HepG2 (cell line): ENCODE data around the gene TXLNA. TPM values are rescaled to one million over a fixed set of nuclear protein-coding genes. Genes with fewer than 3 reads are reported as not detected.

ENCODE experiments used
- AHR ChIP-seq: IDR thresholded peaks from 2 replicates; pipeline ENCODE4 v1.6.1; 2018; ENCODE audit warnings: missing genetic modification reagents, missing compliant biosample characterization
- BCLAF1 ChIP-seq: fragments of 450-650 bp; IDR thresholded peaks from 2 replicates; pipeline ENCODE4 v1.6.1; 2017; ENCODE audit warnings: mild to moderate bottlenecking
- FOXA3 ChIP-seq: IDR thresholded peaks from 2 replicates; pipeline ENCODE4 v1.6.1; 2016; ENCODE audit warnings: missing genetic modification reagents, missing compliant biosample characterization
- HNRNPLL ChIP-seq: fragments of 200-400 bp; formaldehyde crosslinking; IDR thresholded peaks from 2 replicates; pipeline ENCODE4 v1.6.1; 2017; ENCODE audit warnings: mild to moderate bottlenecking, low read depth, low read length; ENCODE audit not compliant: poor library complexity, severe bottlenecking
- HOMEZ ChIP-seq: IDR thresholded peaks from 2 replicates; pipeline ENCODE4 v1.6.1; 2016; ENCODE audit warnings: low read depth
- HOXA7 ChIP-seq: sonication (generic); formaldehyde crosslinking; IDR thresholded peaks from 2 replicates; pipeline ENCODE4 v1.8.1; 2022; ENCODE audit warnings: mild to moderate bottlenecking, missing genetic modification reagents, moderate library complexity
- MED1 ChIP-seq: sonication (generic); formaldehyde crosslinking; IDR thresholded peaks from 2 replicates; pipeline ENCODE4 v1.4.0; 2020; ENCODE audit warnings: missing genetic modification reagents
- NCOA2 ChIP-seq: sonication (generic); formaldehyde crosslinking; IDR thresholded peaks from 2 replicates; pipeline ENCODE4 v1.8.0; 2022; ENCODE audit warnings: inconsistent platforms
- NFYB ChIP-seq: sonication (generic); formaldehyde crosslinking; IDR thresholded peaks from 2 replicates; pipeline ENCODE4 v1.4.0; 2020; ENCODE audit warnings: missing genetic modification reagents
- POLR2G ChIP-seq: fragments of 200-400 bp; formaldehyde crosslinking; IDR thresholded peaks from 2 replicates; pipeline ENCODE4 v1.6.1; 2018; ENCODE audit warnings: mild to moderate bottlenecking, low read depth, low read length, moderate library complexity
- STAG1 ChIP-seq: sonication (generic); formaldehyde crosslinking; IDR thresholded peaks from 2 replicates; pipeline ENCODE4 v1.4.0; 2020; ENCODE audit warnings: missing genetic modification reagents
- ZHX2 ChIP-seq, 2 experiments: sonication (generic) in 1 of 2; formaldehyde crosslinking in 1 of 2; IDR thresholded peaks; 2 replicates each; pipeline versions ENCODE4 v1.6.1 to v1.9.0; 2014 to 2022; ENCODE audit warnings: antibody characterized with exemption in 1 of 2, borderline replicate concordance in 1 of 2, inconsistent platforms in 1 of 2, low read depth in 1 of 2, missing genetic modification reagents in 1 of 2
- ZNF281 ChIP-seq: sonication (generic); formaldehyde crosslinking; IDR thresholded peaks from 2 replicates; pipeline ENCODE4 v1.4.0; 2020; ENCODE audit warnings: missing genetic modification reagents, borderline replicate concordance
- ZNF350 ChIP-seq: sonication (generic); formaldehyde crosslinking; IDR thresholded peaks from 2 replicates; pipeline ENCODE4 v1.4.0; 2020; ENCODE audit warnings: mild to moderate bottlenecking, low read depth, missing genetic modification reagents, borderline replicate concordance
- polyA plus RNA-seq, 8 experiments: library from polyadenylated mRNA; depleted of rRNA in 3 of 8; stranded (reverse) in 7 of 8; unstranded in 1 of 8; fragments of >200 nt; fragmentation: Illumina TruSeq in 4 of 8; extraction: Trizol in 4 of 8; gene quantifications; 2 replicates each; pipeline versions ENCODE4 v1.2.1 to v1.2.3, GENCODE V29; 2011 to 2016; ENCODE audit warnings: low read depth in 4 of 8, missing spikeins in 1 of 8, mixed read lengths in 1 of 8; ENCODE audit not compliant: insufficient read depth in 1 of 8
- total RNA-seq, 5 experiments: library from RNA; depleted of rRNA; stranded (reverse); fragments of >200 nt; fragmentation: Illumina TruSeq; extraction: Trizol; gene quantifications; 2 replicates each; pipeline ENCODE4 v1.2.3, GENCODE V29; 2016; ENCODE audit warnings: low read depth in 1 of 5

TXLNA gene
- total and polyA plus RNA-seq, 2 of the 13 experiments (the other 11 are each of a cell fraction or from before 2014, with no cell fraction given) = 29.6 to 67.8 TPM

GRCh38 chr1:32205401-32206370 lies 26.2 kb downstream of the TXLNA start, which contains the start of gene IQCC (continued):
- 0 out of 2 replicates have a peak, but pooled peaks have one; percentile 11 for TF ChIP-seq ZNF281
- no peak for TF ChIP-seq ZNF350 (CRISPR knock-in tag)
- TF ChIP-seq MED1 = no peak
- TF ChIP-seq HOXA7 (CRISPR knock-in tag) = 0 out of 2 replicates have a peak, but pooled peaks have one; percentile 51
- TF ChIP-seq HOMEZ (CRISPR knock-in tag) = no peak
- 0 out of 2 replicates have a peak, but pooled peaks have one; percentile 31 for TF ChIP-seq ZHX2 (IDR thresholded peaks at IDR 0.05; ENCODE audit: low read depth)
- no peak for TF ChIP-seq ZHX2 (CRISPR knock-in tag; IDR thresholded peaks at IDR 0.05; ENCODE audit: borderline replicate concordance)
- peak; percentile 47; the same call in 1 of the 2 replicates for TF ChIP-seq AHR
- no peak for TF ChIP-seq NCOA2 (CRISPR knock-in tag)
- peak; percentile 12; the same call in 1 of the 2 replicates for TF ChIP-seq NFYB (CRISPR knock-in tag)
- peak; percentile 73 for TF ChIP-seq HNRNPLL
- TF ChIP-seq FOXA3 (CRISPR knock-in tag) = 0 out of 2 replicates have a peak, but pooled peaks have one; percentile 16
- TF ChIP-seq BCLAF1 = no peak
- peak; percentile 18; the same call in 1 of the 2 replicates for TF ChIP-seq STAG1 (CRISPR knock-in tag)
- TF ChIP-seq POLR2G = peak; percentile 82
